ENCODE results near the gene DENND11. TPM values are rescaled to one million over a fixed set of nuclear protein-coding genes. Genes with fewer than 3 reads are reported as not detected.
"Not testable (repeated sequence)": the region's sequence is repeated elsewhere in the genome, so short reads cannot be mapped to it uniquely, and the experiment has no call there.

Gene DENND11
- total and polyA plus RNA-seq, 8 donors = 5.8 to 80.2 (median 13.9) TPM

- H3K27me3 ChIP-seq = no peaks in the 10 kb centered on the region
- no peak for TF ChIP-seq POLR2A (IDR thresholded peaks at IDR 0.05)
- no peak for TF ChIP-seq EP300 (IDR thresholded peaks at IDR 0.05)
- TF ChIP-seq POLR2AphosphoS5 (IDR thresholded peaks at IDR 0.05) = peak in 2 of 3 donors; percentile 58 to 85
- no peak for TF ChIP-seq CTCF (IDR thresholded peaks at IDR 0.05)
- peaks cover 45 to 85% (median 65%) of the 10 kb centered on the region in 4 donors for H3K4me1 ChIP-seq
- peak overlapping the region; percentile 55 to 75 (median 61) for H3K27ac ChIP-seq
- H3K9me3 ChIP-seq = no peaks in the 10 kb centered on the region
- intact Hi-C loops (cut with DNase I; ENCODE audit: low total_unique reads) = no loop called here
- no peaks in the 10 kb centered on the region for H3K36me3 ChIP-seq
- WGBS, 5 donors = 24 to 50% (median 39%) methylated on average over 6 of the region's 6 CpGs
- DNase-seq = peak; percentile 53 to 85
- H3K4me3 ChIP-seq = no peak overlapping the region
Observed at GRCh38 chr7:141695803-141696289, 6.1 kb downstream of the DENND11 start.

GRCh38 chr7:141693082-141693481 lies 8.9 kb downstream of the DENND11 start:
- no peak overlapping the region for H3K27ac ChIP-seq
- no peaks in the 10 kb centered on the region for H3K36me3 ChIP-seq
- H3K4me3 ChIP-seq = no peak overlapping the region
- DNase-seq = no peak
- TF ChIP-seq EP300 (IDR thresholded peaks at IDR 0.05) (no peak), CTCF (IDR thresholded peaks at IDR 0.05) (no peak), POLR2A (IDR thresholded peaks at IDR 0.05) (no peak), POLR2AphosphoS5 (IDR thresholded peaks at IDR 0.05) (no peak)
- intact Hi-C loops (cut with DNase I; ENCODE audit: low total_unique reads) = no loop called here
- no peaks in the 10 kb centered on the region for H3K9me3 ChIP-seq
- WGBS, 5 donors = 75 to 85% (median 82%) methylated on average over 3 of the region's 3 CpGs
- H3K4me1 ChIP-seq = peaks cover 32 to 65% (median 46%) of the 10 kb centered on the region in 4 donors
- no peaks in the 10 kb centered on the region for H3K27me3 ChIP-seq

GRCh38 chr7:141691961-141692360 lies 10.0 kb downstream of the DENND11 start:
- intact Hi-C loops (cut with DNase I; ENCODE audit: low total_unique reads) = no loop called here
- 79 to 85% (median 81%) methylated on average over 4 of the region's 4 CpGs for WGBS, 5 donors

GRCh38 chr7:141691540-141691939 lies 10.4 kb downstream of the DENND11 start:
- Histone ChIP-seq H3K4me1 (peaks cover 20 to 61% (median 38%) of the 10 kb centered on the region in 4 donors), H3K9me3 (no peaks in the 10 kb centered on the region), H3K36me3 (peaks cover 0 to 2% (median under 1%) of the 10 kb centered on the region in 4 donors), H3K4me3 (no peak overlapping the region), H3K27ac (no peak overlapping the region), H3K27me3 (no peaks in the 10 kb centered on the region)
- intact Hi-C loops (cut with DNase I; ENCODE audit: low total_unique reads) = no loop called here
- WGBS, 5 donors = 74 to 88% (median 81%) methylated on average over 3 of the region's 3 CpGs
- no peak for TF ChIP-seq CTCF (IDR thresholded peaks at IDR 0.05)
- no peak for TF ChIP-seq POLR2A (IDR thresholded peaks at IDR 0.05)
- no peak for TF ChIP-seq EP300 (IDR thresholded peaks at IDR 0.05)
- no peak for TF ChIP-seq POLR2AphosphoS5 (IDR thresholded peaks at IDR 0.05)
- no peak for DNase-seq

More at GRCh38 chr7:141691961-141692360, 10.0 kb downstream of the DENND11 start:
- TF ChIP-seq POLR2AphosphoS5 (IDR thresholded peaks at IDR 0.05) (no peak), CTCF (IDR thresholded peaks at IDR 0.05) (no peak), EP300 (IDR thresholded peaks at IDR 0.05) (no peak), POLR2A (IDR thresholded peaks at IDR 0.05) (no peak)
- H3K4me1 ChIP-seq = peaks cover 24 to 64% (median 39%) of the 10 kb centered on the region in 4 donors
- DNase-seq = no peak
- no peak overlapping the region for H3K27ac ChIP-seq
- H3K9me3 ChIP-seq = no peaks in the 10 kb centered on the region
- H3K4me3 ChIP-seq = no peak overlapping the region
- no peaks in the 10 kb centered on the region for H3K27me3 ChIP-seq
- H3K36me3 ChIP-seq = no peaks in the 10 kb centered on the region

GRCh38 chr7:141689072-141689825 lies 12.7 kb downstream of the DENND11 start:
- intact Hi-C loops (cut with DNase I; ENCODE audit: low total_unique reads); H3K27me3 ChIP-seq; H3K9me3 ChIP-seq; H3K4me3 ChIP-seq; H3K27ac ChIP-seq; DNase-seq: not testable (repeated sequence)
- WGBS, 5 donors = 97 to 99% (median 99%) methylated on average over 3 of the region's 3 CpGs
- H3K36me3 ChIP-seq = peaks cover 0 to 25% (median 22%) of the 10 kb centered on the region in 4 donors
- H3K4me1 ChIP-seq = peaks cover 0 to 38% (median 23%) of the 10 kb centered on the region in 4 donors

Measured in stomach (tissue), 9 donors.